B cell (primary cell): ENCODE results near the gene IL17REL. TPM values are rescaled to one million over a fixed set of nuclear protein-coding genes. Genes with fewer than 3 reads are reported as not detected.
A peak's percentile ranks its signal among the peaks of the same experiment; 100 is the strongest.

Experiments
- ATAC-seq: fragments of 200-7000 bp; cut with Tn5 transposase; one replicate; pipeline ENCODE4 v1.10.0; 2021; ENCODE audit warnings: low read depth, mild to moderate bottlenecking, moderate number of reproducible peaks, moderate library complexity
- CTCF ChIA-PET: fragments of 350-600 bp; sonication (Branson Sonifier 250); formaldehyde crosslinking; loops from one replicate; lab custom pipeline; 2021; ENCODE audit warnings: antibody characterized with exemption, inconsistent platforms; lab: Charles Lee
- POLR2A ChIA-PET: fragments of 350-600 bp; sonication (Branson Sonifier 250); formaldehyde crosslinking; loops from one replicate; lab custom pipeline; 2021; ENCODE audit warnings: antibody characterized with exemption; lab: Charles Lee
- DNase-seq: peaks from one replicate; pipeline ENCODE4 v3.0.0; 2013
- H2AFZ ChIP-seq: 2 replicates; pipeline ENCODE4 v1.6.1; 2012; ENCODE audit warnings: mild to moderate bottlenecking, low read depth, low read length; ENCODE audit not compliant: insufficient read depth, poor library complexity, severe bottlenecking
- H3K27ac ChIP-seq, 2 donors: 1 replicate in 1 of 2; 2 replicates in 1 of 2; pipeline ENCODE4 v1.5.1; 2012 to 2013; ENCODE audit warnings: low read length in 2 of 2, mild to moderate bottlenecking in 2 of 2, moderate library complexity in 1 of 2
- H3K27me3 ChIP-seq, 4 experiments: fragments of 200-600 bp in 1 of 4; sonication (generic) in 1 of 4; replicated peaks in 1 of 4; 1 replicate in 2 of 4; 2 replicates in 2 of 4; pipeline versions ENCODE4 v1.6.1 to v1.7.0; 2013 to 2016; ENCODE audit warnings: low read length in 3 of 4, mild to moderate bottlenecking in 2 of 4, mixed read lengths in 1 of 4, moderate library complexity in 1 of 4; ENCODE audit not compliant: insufficient read depth in 4 of 4, control insufficient read depth in 3 of 4; ENCODE audit errors: control extremely low read depth in 1 of 4
- H3K36me3 ChIP-seq, 2 experiments: replicated peaks in 1 of 2; 1 replicate in 1 of 2; 2 replicates in 1 of 2; pipeline versions ENCODE4 v1.6.1 to v1.7.1; 2013; ENCODE audit warnings: low read length in 1 of 2; ENCODE audit not compliant: insufficient read depth in 2 of 2, control insufficient read depth in 1 of 2; ENCODE audit errors: control extremely low read depth in 1 of 2, extremely low read depth in 1 of 2
- H3K4me1 ChIP-seq, 2 donors: fragments of 200-600 bp in 1 of 2; sonication (generic) in 1 of 2; 1 replicate in 1 of 2; 2 replicates in 1 of 2; pipeline versions ENCODE4 v1.5.1 to v1.6.1; 2013 to 2017; ENCODE audit warnings: low read length in 2 of 2; ENCODE audit not compliant: control insufficient read depth in 2 of 2, insufficient read depth in 2 of 2
- H3K4me2 ChIP-seq: replicated peaks from 2 replicates; pipeline ENCODE3; 2012; ENCODE audit warnings: mild to moderate bottlenecking, low read depth, low read length; ENCODE audit not compliant: poor library complexity, severe bottlenecking
- H3K4me3 ChIP-seq, 5 experiments: fragments of 200-600 bp in 1 of 5; sonication (generic) in 1 of 5; 1 replicate in 3 of 5; 2 replicates in 2 of 5; pipeline versions ENCODE4 v1.5.1 to v1.7.0; 2011 to 2016; ENCODE audit warnings: low read length in 4 of 5, mild to moderate bottlenecking in 4 of 5, low read depth in 2 of 5, control low read depth in 1 of 5, moderate library complexity in 1 of 5; ENCODE audit not compliant: insufficient read depth in 1 of 5; ENCODE audit errors: control extremely low read depth in 1 of 5, extremely low read depth in 1 of 5
- H3K79me2 ChIP-seq: fragments of 200-600 bp; sonication (generic); one replicate; pipeline ENCODE4 v1.6.0; 2016; ENCODE audit warnings: low read length; ENCODE audit not compliant: control insufficient read depth, insufficient read depth
- H3K9ac ChIP-seq: fragments of 200-600 bp; sonication (generic); 2 replicates; pipeline ENCODE4 v1.6.1; 2017; ENCODE audit warnings: mild to moderate bottlenecking, low read length, moderate library complexity
- H3K9me3 ChIP-seq, 3 donors: one replicate each; pipeline versions ENCODE4 v1.6.1 to v1.7.1; 2013; ENCODE audit warnings: low read length in 2 of 3; ENCODE audit not compliant: control insufficient read depth in 2 of 3, insufficient read depth in 1 of 3; ENCODE audit errors: control extremely low read depth in 1 of 3
- H4K20me1 ChIP-seq: 2 replicates; pipeline ENCODE4 v1.6.0; 2012; ENCODE audit warnings: mild to moderate bottlenecking, low read length; ENCODE audit not compliant: insufficient read depth, control insufficient read depth, poor library complexity, severe bottlenecking
- H3K27ac Mint-ChIP-seq: one replicate; pipeline ENCODE4 v1.8.0; 2021; ENCODE audit warnings: mixed read lengths
- H3K27me3 Mint-ChIP-seq: one replicate; pipeline ENCODE4 v1.8.0; 2021; ENCODE audit warnings: mixed read lengths
- H3K4me1 Mint-ChIP-seq: one replicate; pipeline ENCODE4 v1.8.0; 2021; ENCODE audit warnings: mixed read lengths
- H3K4me3 Mint-ChIP-seq: one replicate; pipeline ENCODE4 v1.8.0; 2021; ENCODE audit warnings: mixed read lengths
- H3K9me3 Mint-ChIP-seq: one replicate; pipeline ENCODE4 v1.8.0; 2022; ENCODE audit warnings: mixed read lengths; ENCODE audit not compliant: insufficient read depth
- EZH2 ChIP-seq: IDR thresholded peaks from 2 replicates; pipeline ENCODE4 v1.6.1; 2012; ENCODE audit warnings: borderline replicate concordance, low read depth, mild to moderate bottlenecking, moderate library complexity, low read length; ENCODE audit not compliant: insufficient read depth, poor library complexity, severe bottlenecking
- WGBS: methylation state at CpG from one replicate; pipeline ENCODE4 v1.1.5; 2013; ENCODE audit warnings: missing lambda C conversion rate; ENCODE audit not compliant: insufficient coverage; 5-methylcytosine and 5-hydroxymethylcytosine counted together
- intact Hi-C: fragments of 100-400 bp; cut with micrococcal nuclease; formaldehyde crosslinking; loops from one replicate; pipeline ENCODE4 v1.10.0; 2022
- polyA plus RNA-seq: library from polyadenylated mRNA; depleted of rRNA; stranded (reverse); fragments of >200 nt; gene quantifications from 2 replicates; pipeline ENCODE4 v1.2.3, GENCODE V29; 2012
- total RNA-seq, 2 donors: library from RNA; stranded (reverse); fragments of 120-200 nt in 1 of 2; gene quantifications; 1 replicate in 1 of 2; 2 replicates in 1 of 2; pipeline versions ENCODE4 v1.2.3 to v1.2.4, GENCODE V29; 2013 to 2022
- TF ChIP-seq, protein P1 (sequence below): fragments of 200-600 bp; IDR thresholded peaks from one replicate; pipeline ENCODE4 v1.8.0; 2022; ENCODE audit warnings: antibody characterized with exemption, mild to moderate bottlenecking

Gene IL17REL
- total and polyA plus RNA-seq, 2 donors (not counting 1 experiment from before 2014, with no cell fraction given): 0.09 to 0.10 TPM

DNA sequence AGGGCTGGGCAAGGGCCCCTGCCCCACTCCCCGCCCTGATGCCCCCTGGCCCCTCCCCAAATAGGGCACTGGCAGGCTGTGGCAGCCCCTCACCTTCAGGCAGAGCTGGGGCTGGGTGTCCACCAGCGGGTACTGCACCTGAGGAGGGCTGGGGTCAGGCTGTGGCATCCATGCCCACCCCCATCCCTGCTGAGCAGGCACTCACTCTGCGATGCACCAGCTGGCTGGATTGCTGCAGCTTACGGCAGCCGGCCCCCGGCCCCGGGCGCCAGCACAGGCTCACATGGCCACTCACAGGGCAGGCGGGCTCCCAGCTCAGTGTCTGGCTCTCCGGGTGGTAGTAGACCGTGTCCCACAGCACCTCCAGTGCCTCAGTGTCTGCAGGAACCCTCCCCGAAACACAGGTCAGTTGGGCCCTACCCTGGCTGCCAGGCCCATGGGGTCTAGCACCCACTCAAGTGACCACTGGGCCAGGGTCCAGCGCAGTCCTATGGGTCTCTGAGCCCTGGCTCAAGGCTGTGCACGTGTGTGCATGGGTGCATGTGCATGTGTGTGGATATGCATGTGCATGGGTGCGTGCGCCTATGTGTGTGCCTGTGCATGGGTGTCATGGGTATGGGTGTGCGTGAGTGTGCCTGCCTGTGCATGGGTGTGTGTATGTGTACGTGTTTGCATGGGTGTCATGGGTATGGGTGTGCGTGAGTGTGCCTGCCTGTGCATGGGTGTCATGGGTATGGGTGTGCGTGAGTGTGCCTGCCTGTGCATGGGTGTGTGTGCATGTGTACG is 14.4 kb downstream of the IL17REL start:
- no peak for ATAC-seq
- H3K4me1 ChIP-seq: peaks cover 14 to 25% of the 10 kb centered on the region in 2 donors
- H4K20me1 ChIP-seq: no peaks in the 10 kb centered on the region
- ChIA-PET POLR2A (no interaction called here), CTCF (no interaction called here)
- Mint-ChIP-seq H3K4me3 (peak overlapping the region; percentile 61), H3K27me3 (peaks cover 19% of the 10 kb centered on the region), H3K27ac (no peak overlapping the region), H3K9me3 (no peaks in the 10 kb centered on the region), H3K4me1 (peaks cover 26% of the 10 kb centered on the region)
- intact Hi-C loops: no loop called here
- H3K79me2 ChIP-seq: no peaks in the 10 kb centered on the region
- H3K27ac ChIP-seq: no peak overlapping the region
- no peaks in the 10 kb centered on the region for H3K36me3 ChIP-seq
- no peak overlapping the region for H2AFZ ChIP-seq
- peaks cover 0 to 20% (median 6%) of the 10 kb centered on the region in 4 experiments for H3K27me3 ChIP-seq
- DNase-seq: no peak
- peaks cover 0 to 3% (median 0%) of the 10 kb centered on the region in 3 donors for H3K9me3 ChIP-seq
- no peak overlapping the region for H3K4me3 ChIP-seq
- no peak overlapping the region for H3K9ac ChIP-seq
- WGBS: 97% methylated on average over 21 of the region's 21 CpGs
- no peak overlapping the region for H3K4me2 ChIP-seq
- TF ChIP-seq EZH2: no peak
- TF ChIP-seq, protein P1, sequence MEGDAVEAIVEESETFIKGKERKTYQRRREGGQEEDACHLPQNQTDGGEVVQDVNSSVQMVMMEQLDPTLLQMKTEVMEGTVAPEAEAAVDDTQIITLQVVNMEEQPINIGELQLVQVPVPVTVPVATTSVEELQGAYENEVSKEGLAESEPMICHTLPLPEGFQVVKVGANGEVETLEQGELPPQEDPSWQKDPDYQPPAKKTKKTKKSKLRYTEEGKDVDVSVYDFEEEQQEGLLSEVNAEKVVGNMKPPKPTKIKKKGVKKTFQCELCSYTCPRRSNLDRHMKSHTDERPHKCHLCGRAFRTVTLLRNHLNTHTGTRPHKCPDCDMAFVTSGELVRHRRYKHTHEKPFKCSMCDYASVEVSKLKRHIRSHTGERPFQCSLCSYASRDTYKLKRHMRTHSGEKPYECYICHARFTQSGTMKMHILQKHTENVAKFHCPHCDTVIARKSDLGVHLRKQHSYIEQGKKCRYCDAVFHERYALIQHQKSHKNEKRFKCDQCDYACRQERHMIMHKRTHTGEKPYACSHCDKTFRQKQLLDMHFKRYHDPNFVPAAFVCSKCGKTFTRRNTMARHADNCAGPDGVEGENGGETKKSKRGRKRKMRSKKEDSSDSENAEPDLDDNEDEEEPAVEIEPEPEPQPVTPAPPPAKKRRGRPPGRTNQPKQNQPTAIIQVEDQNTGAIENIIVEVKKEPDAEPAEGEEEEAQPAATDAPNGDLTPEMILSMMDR: no peak

DNA sequence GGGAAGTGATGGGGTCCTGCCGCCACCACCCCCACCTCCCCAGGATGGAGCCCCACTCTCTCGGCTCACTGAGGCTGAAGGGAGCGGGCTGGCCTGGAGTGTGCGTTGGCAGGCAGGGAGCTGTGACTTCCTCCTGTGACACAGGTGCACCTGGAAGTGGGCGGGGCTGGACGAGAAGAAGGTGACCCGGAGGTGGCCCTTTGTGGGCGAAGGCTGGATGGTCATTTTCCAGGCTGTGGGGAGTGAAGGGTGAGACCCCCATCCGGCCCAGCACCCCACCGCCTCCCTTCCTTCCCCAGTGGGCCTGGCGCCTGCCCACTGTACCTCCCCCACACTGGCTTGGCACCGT is 15.3 kb downstream of the IL17REL start:
- Mint-ChIP-seq H3K4me1 (peaks cover 31% of the 10 kb centered on the region), H3K9me3 (no peaks in the 10 kb centered on the region), H3K27ac (no peak overlapping the region), H3K4me3 (no peak overlapping the region), H3K27me3 (peaks cover 16% of the 10 kb centered on the region)
- Histone ChIP-seq H3K27ac (no peak overlapping the region), H2AFZ (no peak overlapping the region), H3K27me3 (peaks cover 0 to 20% (median 6%) of the 10 kb centered on the region in 4 experiments), H3K9me3 (peaks cover 0 to 4% (median 0%) of the 10 kb centered on the region in 3 donors), H3K9ac (no peak overlapping the region), H3K79me2 (no peaks in the 10 kb centered on the region), H3K4me1 (peaks cover 18 to 30% of the 10 kb centered on the region in 2 donors), H3K36me3 (no peaks in the 10 kb centered on the region), H4K20me1 (no peaks in the 10 kb centered on the region), H3K4me3 (no peak overlapping the region), H3K4me2 (no peak overlapping the region)
- ATAC-seq (no peak), DNase-seq (no peak)
- intact Hi-C loops: no loop called here
- 63% methylated on average over 4 of the region's 12 CpGs for WGBS
- CTCF ChIA-PET: interaction anchor here (5.6 kb wide), 1 partner anchor 34 kb away, joined by 43 read pairs; no protein-coding TSS in a partner anchor
- POLR2A ChIA-PET: no interaction called here
- TF ChIP-seq, protein P1: no peak
- no peak for TF ChIP-seq EZH2
